HG02973 (cell line): Measurements from ENCODE around the gene PGLYRP4.

ENCODE experiments used
- ATAC-seq: cut with Tn5 transposase; IDR thresholded peaks from one replicate; pipeline ENCODE4 v1.9.1; 2021; ENCODE audit warnings: moderate library complexity; ENCODE audit not compliant: unreplicated experiment

Gene PGLYRP4

DNA sequence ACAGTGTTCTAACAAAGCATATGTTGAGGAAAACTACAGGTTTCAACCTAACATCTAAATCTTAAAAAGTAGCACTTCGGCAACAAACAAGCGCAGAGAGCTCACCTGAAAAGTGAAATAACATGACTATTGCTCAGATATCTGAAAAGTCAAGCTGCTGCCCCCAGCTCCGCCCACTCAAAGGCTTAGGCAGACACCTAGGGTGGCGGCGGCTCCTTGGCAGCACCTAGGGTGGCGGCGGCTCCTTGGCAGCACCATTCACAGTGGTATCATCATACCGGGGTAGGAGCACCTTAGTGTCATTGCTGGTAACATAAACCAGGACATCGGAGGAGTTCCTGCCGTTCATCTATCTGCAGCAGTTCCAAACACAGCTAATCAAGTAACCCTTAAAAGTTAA is 30.9 kb upstream of the PGLYRP4 start:
- ATAC-seq: no peak

DNA sequence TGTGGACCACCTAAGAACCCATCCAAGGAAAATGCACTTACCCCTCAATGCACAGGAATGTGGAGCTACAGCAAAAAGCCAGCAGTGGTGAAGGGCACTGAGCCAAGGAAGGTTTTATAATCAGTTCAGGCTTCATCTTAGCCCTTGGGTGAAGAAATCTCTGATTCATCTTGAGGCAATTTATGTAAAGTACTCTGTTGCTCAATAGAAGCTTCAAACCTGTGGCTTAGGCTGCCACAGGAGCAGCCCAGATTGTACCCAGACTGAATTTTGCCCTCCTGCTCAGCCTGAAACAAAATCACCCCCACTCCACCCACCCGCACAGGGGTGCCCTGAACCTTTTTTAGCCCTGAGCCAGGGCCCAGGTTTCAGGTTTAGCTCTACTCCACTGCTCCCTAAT is 26.9 kb upstream of the PGLYRP4 start, which contains the start of gene S100A12:
Gene S100A12, minus strand, starts transcription at position 111 of the 400 bp plus-strand sequence. CDS start 1,029 bp downstream, outside the sequence.
- no peak for ATAC-seq

DNA sequence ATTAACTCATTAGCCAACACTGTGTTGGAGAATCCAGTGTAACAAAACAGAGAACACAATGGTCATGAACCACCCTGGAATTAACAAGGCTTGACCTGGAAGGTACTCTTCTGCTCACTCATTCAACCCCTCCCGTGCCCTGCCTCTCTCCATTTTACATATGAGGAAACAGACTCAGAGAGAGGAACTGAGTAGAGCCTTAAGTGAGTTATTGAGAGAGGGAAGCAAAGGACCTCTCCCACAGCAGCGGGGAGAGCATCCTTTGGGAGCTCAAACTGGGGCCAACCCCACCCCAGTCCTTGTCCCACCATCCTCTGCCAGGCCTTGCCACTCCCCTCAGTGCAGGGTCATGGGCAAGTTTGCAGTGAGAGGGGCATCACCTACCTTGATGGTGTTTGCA is 25.4 kb upstream of the PGLYRP4 start:
- no peak for ATAC-seq

DNA sequence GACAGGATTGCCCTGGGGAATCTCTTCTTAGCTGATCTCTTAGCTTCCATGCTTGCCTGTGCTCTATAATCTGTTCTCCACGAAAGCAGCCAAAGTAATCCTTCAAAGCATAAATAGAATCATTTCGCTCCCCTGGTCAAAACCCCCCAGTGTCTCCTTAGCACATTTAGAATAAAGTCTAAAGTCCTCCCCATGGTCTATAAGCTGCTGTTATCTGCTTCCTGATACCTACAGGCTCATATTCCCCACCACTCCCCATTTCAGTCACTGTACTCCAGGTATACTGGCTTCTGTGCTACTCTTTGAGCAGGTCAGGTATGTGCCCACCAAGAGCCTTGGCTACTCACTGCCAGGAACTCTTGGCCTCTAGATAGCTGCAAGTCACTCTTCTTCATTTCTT is 23.9 kb upstream of the PGLYRP4 start:
- ATAC-seq: no peak

DNA sequence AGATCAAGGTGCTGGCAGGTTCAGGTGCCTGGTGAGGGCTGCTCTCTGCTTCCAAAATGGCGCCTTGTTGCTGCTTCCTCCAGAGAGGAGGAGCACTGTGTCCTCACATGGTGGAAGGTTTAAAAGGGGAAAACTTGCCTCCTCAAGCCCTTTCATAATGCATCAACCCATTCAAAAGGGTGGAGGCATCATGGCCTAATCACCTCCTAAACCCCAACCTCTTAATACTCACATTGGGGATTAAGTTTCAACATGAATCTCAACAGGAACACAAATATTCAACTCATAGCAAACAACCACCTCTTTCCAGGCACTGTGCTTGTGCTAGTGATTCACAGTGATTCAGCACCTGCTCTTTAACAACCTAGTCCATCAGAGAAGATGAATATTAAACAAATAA is 22.6 kb upstream of the PGLYRP4 start:
- no peak for ATAC-seq

DNA sequence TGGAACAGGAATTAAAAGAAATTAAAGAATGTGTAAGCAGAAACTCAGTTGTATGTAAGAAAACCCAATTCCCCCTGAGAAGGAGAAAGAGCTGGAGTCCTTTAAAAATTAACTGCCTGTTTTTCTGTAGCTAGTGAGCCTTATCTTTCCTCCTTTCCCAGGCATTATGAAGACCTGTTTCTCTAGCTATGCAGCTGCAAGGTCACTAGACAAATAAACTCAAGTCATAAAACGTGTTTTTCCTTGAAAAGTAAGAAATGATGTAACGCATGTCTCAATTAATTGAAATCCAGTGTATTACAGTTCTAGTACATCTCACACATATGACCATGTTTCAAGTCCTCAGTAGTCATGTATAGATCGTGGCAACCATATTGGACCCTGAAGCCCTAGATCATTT is 21.5 kb upstream of the PGLYRP4 start:
- no peak for ATAC-seq

DNA sequence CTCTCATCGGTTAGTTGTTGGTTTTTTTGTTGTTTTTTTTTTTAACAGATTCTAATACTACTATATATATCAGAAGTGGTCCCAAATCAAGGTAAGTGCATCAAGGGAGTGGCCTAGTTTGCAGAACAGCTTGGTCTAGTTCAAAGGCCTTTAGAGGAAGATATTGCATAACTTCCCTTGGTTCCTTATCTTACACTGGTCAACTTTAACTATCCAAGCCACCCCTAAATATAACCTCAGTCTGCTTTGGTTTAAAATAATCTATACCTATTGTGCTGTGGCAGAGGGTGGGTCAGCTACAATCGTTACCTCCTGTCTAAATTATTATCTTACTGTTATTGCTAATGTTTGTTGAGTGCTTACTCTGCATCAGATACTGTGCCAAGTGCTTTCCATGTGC is 19.9 kb upstream of the PGLYRP4 start:
- no peak for ATAC-seq

DNA sequence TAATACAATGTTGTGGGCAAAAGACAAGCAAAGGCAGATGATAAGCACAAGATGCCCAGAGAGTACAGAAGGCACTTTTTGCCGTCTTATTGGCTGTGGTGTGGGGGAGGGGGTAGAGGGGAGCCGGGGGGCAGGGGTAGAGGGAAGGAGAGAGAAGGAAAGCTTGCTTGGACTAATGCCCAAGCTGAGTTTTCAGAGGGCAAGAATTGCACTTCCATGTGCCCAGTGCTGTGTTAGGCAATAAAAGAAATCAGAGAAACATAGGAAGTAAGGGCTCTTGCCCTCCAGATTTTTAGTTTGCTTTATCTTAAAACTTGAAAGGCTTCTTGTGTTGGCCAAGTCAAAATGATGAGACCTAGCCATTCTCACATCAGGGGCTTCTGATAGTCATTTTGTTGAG is 18.4 kb upstream of the PGLYRP4 start:
- ATAC-seq: no peak

DNA sequence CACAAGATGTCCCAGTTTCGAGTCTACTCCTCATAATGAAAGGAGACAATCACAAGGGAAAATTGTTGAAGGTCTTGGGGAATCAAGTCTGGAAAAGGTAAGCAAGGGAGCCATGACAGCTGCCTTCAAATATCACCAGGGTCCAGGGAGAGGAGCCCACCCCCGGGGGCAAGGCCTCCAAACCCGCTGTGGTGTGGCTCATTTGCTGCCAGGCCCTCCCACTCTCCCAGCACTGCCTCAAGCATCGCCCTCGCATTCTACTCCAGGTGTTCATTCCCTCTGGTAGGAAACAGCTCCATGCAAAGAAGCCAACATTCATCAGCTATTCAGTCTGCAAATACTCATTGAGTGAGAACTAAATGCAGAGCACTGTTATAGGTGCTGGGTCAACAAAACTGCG is 17.6 kb upstream of the PGLYRP4 start:
- no peak for ATAC-seq

DNA sequence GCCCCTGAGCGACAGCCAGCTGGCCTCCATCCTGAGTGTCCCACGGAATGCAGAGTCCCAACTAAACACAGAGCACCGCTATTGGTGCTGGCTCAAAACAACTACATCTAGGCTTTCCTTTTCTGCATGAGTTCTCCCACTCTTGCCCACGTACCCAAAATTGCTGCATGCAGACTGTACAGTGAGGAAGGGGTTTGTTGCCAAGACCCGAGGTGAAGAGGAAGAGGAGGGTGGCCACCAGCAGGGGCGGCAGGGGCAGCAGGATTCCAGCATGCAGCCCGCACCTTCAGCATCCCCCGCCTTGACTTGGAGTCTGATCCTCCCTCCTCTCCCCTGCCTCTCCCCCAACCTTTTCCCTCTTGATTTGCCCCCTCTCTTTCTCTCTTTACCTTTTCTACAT is 17.1 kb upstream of the PGLYRP4 start:
- no peak for ATAC-seq

DNA sequence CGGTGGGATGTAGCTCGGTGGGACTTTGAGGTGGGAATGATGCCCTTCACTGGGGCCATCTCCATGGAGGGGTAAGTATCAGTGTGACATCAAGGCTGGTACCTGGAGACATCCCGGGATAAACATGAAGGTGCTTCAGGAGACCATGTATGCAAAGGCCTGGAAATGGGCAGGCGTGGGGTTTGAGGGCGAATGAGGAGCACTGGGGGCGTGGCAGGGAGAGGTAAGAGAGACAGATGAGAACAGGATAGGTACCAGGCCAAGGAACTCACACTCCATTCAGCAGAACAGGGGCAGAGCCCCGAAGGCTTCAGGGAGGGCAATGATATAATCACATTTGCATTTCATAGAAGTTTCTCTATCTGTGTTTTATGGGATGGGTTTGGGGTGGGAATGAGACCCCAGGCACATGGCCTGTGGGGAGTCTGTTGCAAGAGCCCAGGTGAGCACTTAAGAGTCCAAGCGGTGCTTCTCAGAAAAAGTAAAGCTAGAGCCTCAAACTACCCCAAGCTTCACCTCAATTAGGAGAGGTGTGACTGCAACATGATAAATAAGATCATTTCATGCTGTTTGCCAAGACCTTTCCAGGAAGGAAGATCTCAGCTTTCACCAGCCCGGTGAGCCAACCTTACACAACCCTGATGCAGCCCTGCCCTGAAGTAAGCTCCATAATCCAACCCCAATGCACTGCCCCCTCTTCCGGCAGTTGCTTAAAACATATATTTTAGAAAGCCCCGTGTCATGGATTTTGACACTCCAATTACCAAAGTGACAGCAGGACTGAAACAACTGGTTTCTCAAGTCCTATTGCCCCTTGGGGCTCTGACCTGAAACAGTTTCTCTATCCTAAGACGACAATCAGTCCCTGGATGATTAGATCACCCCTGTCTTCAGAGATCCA is 16.4 kb upstream of the PGLYRP4 start:
- ATAC-seq: no peak

DNA sequence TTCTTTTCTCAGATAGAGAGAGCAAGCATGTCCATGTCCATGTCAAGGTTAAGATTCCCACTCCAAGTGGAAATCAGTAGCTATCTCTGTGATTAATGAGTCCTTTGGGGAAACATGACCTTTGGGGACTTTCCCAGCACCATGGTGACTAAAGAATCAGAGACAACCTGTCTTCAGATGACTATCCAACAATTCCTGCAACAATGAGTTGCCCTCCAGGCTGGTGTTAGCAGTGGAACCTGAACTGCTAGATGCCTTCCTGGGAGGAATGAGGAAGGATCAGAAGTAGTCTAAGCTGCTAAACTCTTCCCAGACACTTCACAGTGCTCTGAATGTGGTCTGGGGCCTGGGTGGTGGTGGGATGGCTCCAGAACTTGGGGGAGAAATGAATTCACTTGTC is 15.5 kb upstream of the PGLYRP4 start:
- no peak for ATAC-seq

DNA sequence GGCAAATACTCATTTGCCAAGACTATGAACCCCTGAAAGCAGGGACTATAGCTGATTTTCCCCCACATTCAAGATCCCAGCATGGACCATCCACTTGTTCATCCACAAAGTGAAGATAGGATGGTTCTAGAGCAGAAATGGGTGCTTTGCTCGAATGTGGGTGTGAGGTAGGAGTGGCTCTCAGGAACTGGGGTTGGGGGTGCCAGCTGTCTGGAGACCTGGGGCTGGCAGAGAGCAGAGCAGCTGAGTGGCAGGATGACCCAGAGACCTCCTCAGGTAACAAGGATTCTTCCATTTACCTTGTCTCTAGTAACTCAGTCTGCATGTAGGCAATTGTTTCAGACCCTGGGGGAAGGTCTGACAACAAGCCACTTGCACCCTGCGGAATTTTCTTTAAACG is 15.0 kb upstream of the PGLYRP4 start:
- no peak for ATAC-seq

DNA sequence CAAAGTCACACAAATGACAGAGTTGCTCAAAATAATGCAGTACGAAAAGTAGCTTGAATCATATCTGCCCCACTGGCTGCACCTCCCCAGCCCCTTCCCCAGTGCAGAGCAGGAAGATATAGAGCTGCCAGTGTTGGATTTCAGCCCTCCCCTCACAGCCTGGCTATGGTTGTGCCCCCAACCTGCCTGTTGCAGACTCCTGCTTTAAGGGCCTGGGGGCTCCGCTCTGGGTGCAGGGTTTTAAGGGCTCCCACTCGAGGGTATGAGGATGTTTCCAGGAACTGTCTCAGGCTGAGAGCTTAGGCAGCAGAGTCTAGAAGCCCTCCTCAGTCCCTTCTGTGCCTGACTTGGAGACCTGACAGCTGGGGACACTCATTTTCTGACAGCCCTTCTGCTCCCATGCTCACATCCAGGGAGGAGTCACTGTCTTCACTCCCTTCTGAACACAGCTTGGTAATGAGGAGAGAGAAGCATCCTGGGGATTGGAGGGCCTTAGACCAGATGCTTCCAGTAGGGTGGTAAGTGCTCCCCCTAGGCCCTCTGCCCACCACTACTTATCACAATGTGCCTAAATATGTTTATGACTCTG is 13.6 kb upstream of the PGLYRP4 start:
- no peak for ATAC-seq

DNA sequence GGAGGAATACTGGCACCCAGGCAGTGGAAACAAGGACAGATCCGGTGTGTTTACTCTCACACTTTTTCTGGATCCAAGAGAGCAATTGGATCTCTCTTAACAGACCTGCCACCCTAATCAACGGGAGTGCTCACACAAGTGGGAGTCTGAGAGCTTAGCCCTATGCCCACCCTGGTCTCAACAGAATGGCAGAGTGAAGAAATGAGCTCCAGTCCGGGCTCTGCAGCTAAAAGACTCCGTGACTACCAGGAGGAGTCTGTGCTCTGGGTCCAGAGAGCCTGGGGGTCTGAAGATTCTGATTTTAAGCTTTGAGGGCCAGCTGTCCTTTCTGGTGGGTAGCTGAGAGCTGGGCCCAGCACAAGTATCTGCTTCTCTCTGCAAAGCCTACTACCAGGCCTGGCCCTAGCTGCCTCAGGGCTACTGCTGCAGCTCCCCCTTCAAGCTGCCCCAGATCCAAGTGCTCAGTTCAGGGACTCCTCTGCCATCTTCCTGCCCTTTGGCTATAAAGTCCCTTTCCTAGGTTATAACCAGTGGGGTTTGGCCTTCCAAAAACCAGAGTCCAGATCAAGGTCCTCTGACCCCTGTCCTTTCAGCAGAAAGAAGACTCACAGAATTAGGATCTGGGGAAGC is 13.0 kb upstream of the PGLYRP4 start:
- no peak for ATAC-seq

DNA sequence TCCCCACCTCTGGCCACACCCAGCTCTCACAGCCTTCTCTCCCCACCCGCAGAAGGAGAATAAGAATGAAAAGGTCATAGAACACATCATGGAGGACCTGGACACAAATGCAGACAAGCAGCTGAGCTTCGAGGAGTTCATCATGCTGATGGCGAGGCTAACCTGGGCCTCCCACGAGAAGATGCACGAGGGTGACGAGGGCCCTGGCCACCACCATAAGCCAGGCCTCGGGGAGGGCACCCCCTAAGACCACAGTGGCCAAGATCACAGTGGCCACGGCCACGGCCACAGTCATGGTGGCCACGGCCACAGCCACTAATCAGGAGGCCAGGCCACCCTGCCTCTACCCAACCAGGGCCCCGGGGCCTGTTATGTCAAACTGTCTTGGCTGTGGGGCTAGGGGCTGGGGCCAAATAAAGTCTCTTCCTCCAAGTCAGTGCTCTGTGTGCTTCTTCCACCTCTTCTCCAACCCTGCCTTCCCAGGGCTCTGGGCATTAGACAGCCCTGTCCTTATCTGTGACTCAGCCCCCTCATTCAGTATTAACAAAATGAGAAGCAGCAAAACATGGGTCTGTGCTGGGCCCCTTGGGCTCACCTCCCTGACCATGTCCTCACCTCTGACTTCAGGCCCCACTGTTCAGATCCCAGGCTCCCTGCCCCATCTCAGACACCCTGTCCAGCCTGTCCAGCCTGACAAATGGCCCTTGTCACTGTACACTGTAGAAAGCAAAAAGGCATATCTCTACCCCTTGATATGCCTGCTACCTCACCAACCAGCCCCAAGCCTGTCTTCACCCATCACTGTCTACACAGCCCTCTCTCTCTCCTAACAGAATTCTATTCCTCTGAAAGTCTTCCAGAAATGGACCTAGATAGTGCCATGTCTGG is 12.2 kb upstream of the PGLYRP4 start:
- ATAC-seq: no peak

DNA sequence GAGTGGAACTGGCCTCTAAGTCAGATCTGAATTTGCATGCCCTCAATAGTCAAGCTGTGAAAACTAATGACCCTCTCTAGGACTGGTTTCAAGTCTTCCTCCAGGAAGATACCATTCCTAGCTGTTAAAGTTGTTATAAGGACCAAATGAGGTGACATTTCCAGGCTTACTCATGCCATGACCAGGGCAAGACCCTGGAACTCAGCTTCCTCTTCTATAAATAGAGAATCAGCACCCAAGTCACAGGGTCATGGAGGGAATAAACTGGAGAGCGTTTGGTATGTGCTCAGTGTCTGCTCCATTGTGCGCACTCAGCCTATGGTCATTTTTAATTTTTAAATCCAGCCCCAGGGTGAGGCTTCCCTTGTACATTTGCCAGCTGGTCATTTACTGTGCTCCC is 11.5 kb upstream of the PGLYRP4 start:
- ATAC-seq: no peak

DNA sequence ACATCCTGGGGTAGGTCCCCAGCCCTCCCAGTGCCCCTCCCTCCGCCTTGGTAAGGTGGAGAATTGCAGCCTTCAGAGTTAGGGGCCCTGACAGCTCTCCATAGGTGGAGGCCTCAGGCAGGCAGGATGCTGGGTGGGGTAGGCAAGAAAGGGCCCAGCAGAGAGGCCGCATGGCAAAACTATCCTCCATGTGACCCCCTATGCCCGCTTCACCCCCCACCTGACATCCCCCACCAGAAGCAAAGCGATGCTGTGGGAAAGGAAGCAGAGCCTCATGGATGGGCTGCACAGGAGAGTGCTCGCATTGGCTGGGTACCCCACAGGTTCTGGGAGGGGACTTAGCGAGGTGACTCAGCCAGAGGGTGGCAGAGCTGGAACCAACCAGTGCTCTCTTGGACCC is 10.6 kb upstream of the PGLYRP4 start:
- ATAC-seq: no peak

DNA sequence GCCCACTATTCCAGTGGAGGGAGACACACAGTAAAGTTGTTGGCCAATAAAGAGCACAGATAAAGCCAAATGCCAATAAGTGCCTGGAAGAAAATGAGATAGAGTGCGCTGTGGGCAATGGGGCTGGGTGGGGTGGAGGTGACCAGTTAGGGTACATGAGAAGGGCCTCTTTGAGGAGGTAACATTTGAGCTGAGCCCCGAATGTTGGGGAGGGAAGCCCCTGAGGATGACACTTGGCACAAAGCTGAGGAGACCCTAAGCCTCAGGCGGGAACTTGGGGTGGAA is 10.0 kb upstream of the PGLYRP4 start:
- no peak for ATAC-seq

DNA sequence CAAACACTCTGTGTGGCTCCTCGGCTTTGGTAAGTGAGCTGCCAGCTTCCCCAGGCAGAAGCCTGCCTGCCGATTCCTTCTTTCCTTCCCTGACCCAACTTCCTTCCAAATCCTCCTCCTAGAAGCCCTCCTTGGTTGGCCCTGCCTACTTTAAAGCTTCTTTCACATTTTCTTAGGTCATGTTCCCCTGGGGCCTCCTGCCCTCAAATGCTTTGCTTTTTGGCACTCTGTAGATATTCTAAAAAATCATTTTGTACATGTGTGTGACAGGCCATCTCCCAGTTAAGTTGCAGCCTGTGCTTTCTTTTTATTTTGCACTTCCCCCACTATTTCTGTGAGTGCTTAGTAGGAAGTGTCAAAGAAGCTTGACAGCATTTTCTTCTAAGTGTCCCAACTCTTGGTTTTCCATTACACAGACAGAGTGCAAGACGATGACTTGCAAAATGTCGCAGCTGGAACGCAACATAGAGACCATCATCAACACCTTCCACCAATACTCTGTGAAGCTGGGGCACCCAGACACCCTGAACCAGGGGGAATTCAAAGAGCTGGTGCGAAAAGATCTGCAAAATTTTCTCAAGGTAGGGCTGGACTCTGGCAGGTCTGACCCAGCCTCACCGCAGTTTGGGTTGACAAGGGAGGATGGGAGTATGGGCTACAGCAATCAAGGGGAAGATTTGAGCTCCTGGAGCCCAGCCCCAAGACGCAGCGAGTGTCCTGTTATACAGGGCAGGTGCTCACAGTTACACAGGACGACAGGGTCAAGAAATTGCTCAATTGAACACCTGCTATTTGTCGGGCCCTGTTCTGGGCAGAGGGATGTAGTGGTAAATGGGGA is 9.4 kb upstream of the PGLYRP4 start, which contains the start of gene S100A9:
Gene S100A9, plus strand, starts transcription at position 2 of the 838 bp plus-strand sequence. Its CDS starts 430 bp downstream, at position 432.
- no peak for ATAC-seq
